ENCODE data around the gene WBP4. TPM values are rescaled to one million over a fixed set of nuclear protein-coding genes. Genes with fewer than 3 reads are reported as not detected.
"Not testable (repeated sequence)": the region's sequence is repeated elsewhere in the genome, so short reads cannot be mapped to it uniquely, and the experiment has no call there.

Gene WBP4
- total RNA-seq, 1 experiment from 2014 or later = 9.8 TPM

DNA sequence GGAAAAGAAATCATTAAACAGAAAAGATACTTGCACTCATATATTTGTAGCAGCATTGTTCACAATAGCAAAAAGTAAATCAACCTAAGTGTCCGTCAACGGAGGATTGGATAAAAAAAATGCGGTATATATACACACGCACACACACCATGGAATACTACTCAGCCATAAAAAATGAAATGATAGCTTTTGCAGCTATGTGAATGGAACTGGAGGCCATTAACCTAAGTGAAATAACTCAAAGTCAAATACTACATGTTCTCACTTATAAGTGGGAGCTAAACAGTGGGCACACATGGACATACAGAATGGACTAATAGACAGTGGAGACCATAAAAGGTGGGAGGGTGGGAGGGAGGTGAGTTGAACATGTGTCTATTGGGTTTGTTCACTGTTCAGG is 18.4 kb downstream of the WBP4 start:
- DNase-seq (ENCODE audit: low read depth) = no peak

- peak; percentile 22 for DNase-seq (ENCODE audit: low read depth)
These were observed 24.8 kb downstream of the WBP4 start for GRCh38 chr13:41085961-41086585.

DNA sequence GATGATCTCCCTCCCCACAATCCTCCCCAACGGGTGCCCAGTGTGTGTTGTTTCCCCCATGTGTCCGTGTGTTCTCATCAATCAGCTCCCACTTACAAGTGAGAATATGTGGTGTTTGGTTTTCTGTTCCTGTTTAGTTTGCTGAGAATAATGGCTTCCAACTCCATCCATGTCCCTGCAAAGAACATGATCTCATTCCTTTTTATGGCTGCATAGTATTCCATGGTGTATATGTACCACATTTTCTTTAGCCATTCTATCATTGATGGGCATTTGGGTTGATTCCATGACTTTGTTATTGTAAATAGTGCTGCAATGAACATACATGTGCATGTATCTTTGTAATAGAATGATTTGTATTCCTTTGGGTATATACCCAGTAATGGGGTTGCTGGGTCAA is 34.4 kb downstream of the WBP4 start:
- DNase-seq (ENCODE audit: low read depth) = not testable (repeated sequence)

- no peak for DNase-seq (ENCODE audit: low read depth)
These were observed 37.5 kb downstream of the WBP4 start for GRCh38 chr13:41098761-41099160.

GRCh38 chr13:41099986-41100385 is 38.7 kb downstream of the WBP4 start:
- no peak for DNase-seq (ENCODE audit: low read depth)

GRCh38 chr13:41107104-41107571 is 45.8 kb downstream of the WBP4 start:
- no peak for DNase-seq (ENCODE audit: low read depth)

DNA sequence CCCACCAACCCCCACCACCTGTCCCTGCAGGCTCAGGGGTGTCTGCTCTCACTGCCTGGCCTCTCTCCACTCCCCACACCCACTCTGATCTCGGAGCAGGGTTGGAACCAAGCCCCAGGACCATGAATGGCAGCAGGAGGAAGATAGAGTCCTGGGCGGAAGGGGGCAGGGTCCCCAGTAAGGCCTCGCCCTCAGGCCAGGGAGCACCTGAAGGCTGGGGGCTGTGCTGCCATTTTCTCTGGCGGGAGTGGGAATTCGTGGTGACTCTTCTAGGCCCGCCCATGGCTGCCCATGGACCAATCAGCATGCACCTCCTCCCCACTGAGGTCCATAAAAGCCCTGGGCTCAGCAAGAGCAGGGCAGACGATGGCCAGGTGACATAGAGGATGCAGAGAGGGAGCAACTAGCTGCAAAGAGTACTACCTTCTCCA is 46.3 kb downstream of the WBP4 start:
- no peak for DNase-seq (ENCODE audit: low read depth)

DNA sequence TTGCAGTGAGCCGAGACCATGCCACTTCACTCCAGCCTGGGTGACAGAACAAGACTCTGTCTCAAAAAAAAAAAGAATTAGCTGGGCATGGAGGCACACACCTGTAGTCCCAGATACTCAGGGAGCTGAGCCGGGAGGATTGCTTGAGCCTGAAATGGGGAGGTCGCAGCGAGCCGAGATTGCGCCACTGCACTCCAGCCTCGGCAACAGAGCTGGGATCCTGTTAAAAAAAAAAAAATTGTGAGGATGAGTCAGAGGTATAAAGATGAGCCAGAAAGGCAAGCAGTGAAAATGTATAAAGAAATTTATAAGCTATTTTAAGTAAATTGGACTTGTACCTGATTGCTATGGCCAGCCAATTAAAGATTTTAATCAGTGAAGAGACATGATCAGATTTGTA is 50.1 kb downstream of the WBP4 start:
- no peak for DNase-seq (ENCODE audit: low read depth)

DNA sequence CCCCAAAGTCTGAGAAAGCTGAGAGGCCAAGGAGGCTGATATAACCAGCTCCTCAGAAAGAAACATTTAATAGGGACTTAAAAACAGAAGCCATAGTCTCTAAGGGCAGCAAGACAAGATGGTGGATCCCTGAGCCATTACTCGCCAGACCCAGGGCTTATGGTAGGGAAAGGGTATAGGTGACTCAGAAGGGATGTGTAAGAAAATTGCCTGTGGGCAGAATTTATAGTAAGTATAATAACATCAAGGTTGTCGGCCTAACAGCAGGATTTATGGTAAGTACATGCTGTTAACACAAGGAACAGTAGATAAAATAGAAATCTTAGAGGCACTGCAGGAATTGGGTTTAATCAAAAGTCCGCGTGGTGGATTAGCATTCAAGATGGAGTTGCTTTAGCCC is 56.6 kb downstream of the WBP4 start:
- DNase-seq (ENCODE audit: low read depth) = peak; percentile 29

DNA sequence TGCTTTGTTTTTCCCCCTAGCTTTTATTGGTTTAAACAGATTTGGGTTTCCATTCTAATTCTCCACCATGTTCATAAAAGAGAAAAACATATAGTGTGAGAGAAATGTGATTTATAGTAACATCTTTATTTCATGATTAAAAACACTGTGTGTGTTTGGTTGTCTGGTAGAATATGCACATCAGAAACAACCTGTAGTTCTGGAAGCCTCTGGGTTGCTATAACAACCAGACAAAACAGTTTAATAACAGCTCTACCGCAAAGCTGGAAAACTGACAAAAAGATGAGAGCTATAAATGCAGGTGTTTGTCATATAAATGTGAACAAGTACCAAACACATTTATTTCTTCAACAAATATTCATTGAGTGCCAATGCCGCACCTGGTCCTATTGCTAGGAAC is 61.5 kb downstream of the WBP4 start:
- peak; percentile 51 for DNase-seq (ENCODE audit: low read depth)

DNA sequence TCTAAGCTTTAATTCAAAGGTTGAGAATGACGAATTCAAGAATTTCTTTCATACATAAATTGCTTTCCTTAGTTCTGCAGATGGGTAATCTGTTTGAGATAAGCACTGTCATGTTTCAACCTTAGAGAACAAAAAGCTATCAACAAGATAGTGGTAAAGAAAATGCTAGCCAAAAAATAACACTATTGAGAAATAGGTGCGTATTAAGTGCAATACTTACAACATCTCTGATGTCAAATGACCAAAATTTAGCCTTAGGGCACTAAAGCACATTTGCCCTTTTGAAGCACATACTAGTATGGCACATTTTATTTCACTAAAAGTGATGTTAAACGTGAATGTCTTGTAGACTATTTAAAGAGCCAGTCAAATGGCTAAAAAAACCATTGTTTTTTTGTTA is 66.4 kb downstream of the WBP4 start:
- DNase-seq (ENCODE audit: low read depth) = no peak

DNA sequence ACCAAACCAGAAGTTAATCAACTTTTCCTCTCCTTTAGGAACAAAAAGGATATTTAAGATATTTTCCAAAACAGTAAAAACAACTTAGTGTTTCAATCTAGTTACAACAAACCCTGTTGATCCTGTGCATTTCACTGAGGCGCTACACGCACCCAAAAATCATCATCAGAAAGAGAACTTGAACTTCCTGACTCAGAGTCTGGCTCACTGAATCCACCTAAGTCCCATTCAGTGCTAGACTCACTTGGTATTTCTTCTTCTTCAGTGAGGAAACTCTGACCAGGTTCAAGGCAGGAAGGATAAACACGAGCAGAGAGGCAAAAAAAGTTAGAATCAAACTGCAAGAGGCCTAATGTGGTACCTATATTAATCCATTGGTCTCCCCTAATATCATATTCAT is 69.0 kb downstream of the WBP4 start:
- DNase-seq (ENCODE audit: low read depth) = no peak

DNA sequence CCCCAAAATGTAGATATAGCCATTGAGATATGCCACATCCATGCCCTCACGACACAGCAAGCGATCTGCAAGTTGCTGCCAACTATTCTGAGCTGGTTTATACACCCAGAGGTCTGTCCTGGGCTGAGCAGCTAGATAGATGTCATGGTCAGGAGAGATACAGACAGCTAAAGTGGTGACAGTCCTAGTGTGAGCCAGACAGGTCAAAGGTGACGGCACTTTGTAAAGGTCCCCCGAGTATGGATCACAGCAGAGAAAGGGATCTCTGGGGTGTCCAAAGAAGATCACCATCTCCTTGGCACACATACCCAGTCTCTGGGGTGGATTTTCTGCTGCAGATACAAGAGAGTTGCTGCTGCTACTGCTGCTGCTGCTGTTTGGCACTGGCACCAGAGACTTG is 69.9 kb downstream of the WBP4 start:
- DNase-seq (ENCODE audit: low read depth) = not testable (repeated sequence)

GRCh38 chr13:41131660-41132511 is 70.6 kb downstream of the WBP4 start:
- not testable (repeated sequence) for DNase-seq (ENCODE audit: low read depth)

DNA sequence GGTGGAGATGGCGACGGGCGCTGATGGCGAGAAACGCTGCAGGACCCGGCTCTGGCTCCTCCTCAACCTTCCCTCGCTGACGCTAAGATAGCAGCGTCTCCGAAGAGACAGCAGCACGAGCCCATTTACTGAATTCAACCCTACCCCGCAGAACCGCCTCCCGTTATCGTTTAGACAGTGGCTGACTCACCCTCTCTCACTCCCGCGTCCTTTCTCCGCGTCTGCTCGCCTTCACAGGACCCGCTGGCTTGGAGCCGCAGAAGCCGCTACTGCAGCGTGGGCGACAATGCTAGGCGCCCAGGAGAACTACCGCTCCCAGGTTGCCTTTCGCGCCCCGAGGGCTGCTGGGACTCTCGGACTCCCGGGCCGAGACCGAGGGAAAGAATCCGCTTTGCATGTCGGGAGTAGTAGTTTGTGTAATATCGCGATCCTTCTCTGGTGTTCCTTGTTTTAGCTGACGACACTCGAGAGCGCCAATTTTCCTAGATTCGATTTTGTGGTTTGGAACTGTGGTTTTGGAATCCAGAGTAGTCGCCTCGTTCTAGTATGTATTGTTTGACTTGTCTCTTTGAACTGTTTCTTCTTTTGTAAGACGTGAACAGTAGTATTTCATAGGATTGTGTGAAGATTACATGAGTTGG is 71.3 kb downstream of the WBP4 start, which contains the start of gene KBTBD6:
KBTBD6 (minus strand) TSS at position 291 of the 641 bp plus-strand sequence. CDS start 291 bp downstream, outside the sequence.
- peak; percentile 99 for DNase-seq (ENCODE audit: low read depth)

Other genes starting within 250 kb of the WBP4 start
- 18.9 and 26.6 TPM in 2 replicates for gene ELF1, start 42.2 kb upstream of the WBP4 start, total RNA-seq (2014; rRNA removed; shearing (Covaris generic))
- 3.1 and 6.9 TPM in 2 replicates for gene KBTBD6, start 71.3 kb downstream of the WBP4 start, total RNA-seq (2014; rRNA removed; shearing (Covaris generic))
- 3.8 and 4.4 TPM in 2 replicates for gene KBTBD7, start 133.1 kb downstream of the WBP4 start, total RNA-seq (2014; rRNA removed; shearing (Covaris generic))
- 9.6 and 12.2 TPM in 2 replicates for gene MTRF1, start 202.1 kb downstream of the WBP4 start, total RNA-seq (2014; rRNA removed; shearing (Covaris generic))
- gene NAA16, start 249.8 kb downstream of the WBP4 start, total RNA-seq (2014; rRNA removed; shearing (Covaris generic)) = 4.7 and 7.5 TPM in 2 replicates

Measured in M059J (cell line).